ENCODE results near the gene MCOLN1. TPM values are rescaled to one million over a fixed set of nuclear protein-coding genes. Genes with fewer than 3 reads are reported as not detected.
A peak's percentile ranks its signal among the peaks of the same experiment; 100 is the strongest.

The MCOLN1 gene
- total and polyA plus RNA-seq, 9 of the 15 experiments (the other 6 are each of a cell fraction or from before 2014, with no cell fraction given) = 0.25 to 15.4 (median 7.1) TPM

GRCh38 chr19:7540761-7541474, 18.5 kb downstream of the MCOLN1 start (continued):
- TF ChIP-seq SFPQ (IDR thresholded peaks at IDR 0.05; ENCODE audit: low read depth, low read length) (no peak), ZBTB11 (CRISPR knock-in tag; IDR thresholded peaks at IDR 0.05) (no peak), ZBTB33 (CRISPR knock-in tag; IDR thresholded peaks at IDR 0.05) (0 out of 2 replicates have a peak, but pooled peaks have one; percentile 35)

Measured in K562 (cell line).